Hematopoietic multipotent progenitor cell treated with erythropoietin and hydrocortisone succinate and interleukin-3 and kit ligand, for 6 days (in vitro differentiated cells): ENCODE measurements around the gene ATP6V0E1.

ENCODE experiments used
- DNase-seq: peaks from one replicate; pipeline ENCODE4 v3.0.0-alpha.2; 2015

The ATP6V0E1 gene

GRCh38 chr5:172957458-172957857 is 26.1 kb upstream of the ATP6V0E1 start:
- DNase-seq: no peak

DNA sequence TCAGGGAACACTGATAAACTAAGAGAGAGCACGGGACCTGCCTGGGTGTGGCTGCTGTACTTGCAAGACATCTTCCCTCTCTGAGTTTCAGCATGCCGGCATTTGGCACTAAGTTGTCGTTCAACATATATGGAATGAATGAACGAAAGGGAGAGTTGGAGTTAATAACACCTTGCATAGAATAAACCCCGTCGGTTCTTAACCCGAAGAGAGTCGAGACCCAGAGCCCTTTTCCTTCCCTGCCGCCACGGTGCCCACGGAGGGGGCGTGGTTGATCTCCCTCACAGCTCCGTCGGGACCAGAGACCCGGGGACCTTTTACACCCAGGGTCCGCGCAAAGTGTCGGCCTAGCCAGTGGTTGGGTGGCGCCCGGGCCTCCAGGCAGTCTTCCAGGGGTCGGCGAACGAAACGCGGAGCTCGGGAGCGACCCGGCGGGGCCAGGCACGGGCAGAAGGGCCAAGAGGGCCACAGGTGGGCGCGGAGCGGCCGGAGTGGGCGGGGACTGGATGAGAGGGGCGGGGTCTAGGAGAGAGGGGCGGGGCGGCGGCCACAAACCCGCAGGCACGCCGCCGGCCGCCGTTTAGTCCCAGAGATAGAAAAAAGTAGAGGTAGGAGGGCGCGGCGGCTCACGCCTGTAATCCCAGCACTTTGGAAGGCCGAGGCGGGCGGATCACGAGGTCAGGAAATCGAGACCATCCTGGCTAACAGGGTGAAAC is 25.1 kb upstream of the ATP6V0E1 start:
- DNase-seq: peak; percentile 84

DNA sequence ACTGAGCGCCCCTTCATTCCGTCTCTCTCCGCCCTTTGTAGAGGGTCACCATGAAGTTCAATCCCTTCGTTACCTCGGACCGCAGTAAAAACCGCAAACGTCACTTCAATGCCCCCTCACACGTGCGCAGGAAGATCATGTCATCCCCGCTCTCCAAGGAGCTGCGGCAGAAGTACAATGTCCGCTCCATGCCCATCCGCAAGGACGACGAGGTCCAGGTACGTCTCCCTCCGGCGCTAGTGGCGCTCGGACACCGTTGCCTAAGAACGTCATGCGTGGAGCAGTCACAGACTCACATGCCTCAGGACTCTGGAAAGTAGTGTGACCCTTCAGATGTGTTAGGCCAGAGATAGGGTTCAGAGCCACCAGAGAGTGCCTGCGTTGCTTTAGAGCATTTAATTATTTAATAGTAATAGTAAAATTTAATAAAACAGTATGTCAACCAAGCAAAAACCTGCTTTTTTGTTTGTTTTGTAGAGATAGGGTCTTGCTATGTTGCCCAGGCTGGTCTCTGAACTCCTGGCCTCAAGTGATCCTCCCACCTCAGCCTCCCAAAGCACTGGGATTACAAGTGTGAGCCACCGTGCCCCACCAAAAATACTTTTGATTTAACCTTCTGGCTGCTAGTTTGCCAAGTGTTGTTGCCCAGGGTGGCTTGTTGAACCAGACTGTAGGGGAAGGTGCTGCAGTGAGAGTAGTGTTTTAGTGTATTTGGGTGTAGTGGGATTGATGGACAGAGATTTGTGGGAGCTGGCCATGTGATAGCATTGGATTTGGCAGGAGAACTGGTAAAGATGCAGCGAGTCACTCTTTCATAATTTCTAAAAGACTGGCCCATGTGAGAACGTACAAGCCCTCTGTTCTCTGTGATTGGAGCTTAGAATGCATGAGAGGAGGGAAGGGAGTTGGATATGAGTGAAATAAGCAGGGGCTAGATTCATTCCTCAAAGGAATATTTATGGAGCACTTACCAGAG is 23.5 kb upstream of the ATP6V0E1 start:
- DNase-seq: no peak

- DNase-seq: no peak
Observed at GRCh38 chr5:172969921-172970320, 13.7 kb upstream of the ATP6V0E1 start.

DNA sequence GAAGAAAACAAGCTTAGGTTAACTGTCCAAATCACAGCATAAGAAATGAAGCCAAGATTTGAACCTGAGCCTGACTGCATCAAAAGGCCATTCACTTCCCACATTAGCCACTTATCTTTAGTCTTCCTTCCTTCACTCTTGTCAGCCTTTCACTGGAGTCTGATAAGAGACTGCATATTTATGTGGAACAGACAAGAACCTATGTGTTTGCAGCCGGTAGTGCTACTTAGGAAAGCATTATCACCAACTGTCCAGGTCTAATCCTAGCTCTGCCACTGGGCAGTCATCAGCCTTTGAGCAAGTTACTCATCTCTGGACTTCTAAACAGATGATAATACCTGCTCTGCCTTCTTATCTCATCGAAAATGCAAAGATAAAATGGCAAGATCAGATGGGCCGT is 12.1 kb upstream of the ATP6V0E1 start:
- DNase-seq: peak; percentile 20

GRCh38 chr5:172972552-172972951 is 11.0 kb upstream of the ATP6V0E1 start:
- no peak for DNase-seq

DNA sequence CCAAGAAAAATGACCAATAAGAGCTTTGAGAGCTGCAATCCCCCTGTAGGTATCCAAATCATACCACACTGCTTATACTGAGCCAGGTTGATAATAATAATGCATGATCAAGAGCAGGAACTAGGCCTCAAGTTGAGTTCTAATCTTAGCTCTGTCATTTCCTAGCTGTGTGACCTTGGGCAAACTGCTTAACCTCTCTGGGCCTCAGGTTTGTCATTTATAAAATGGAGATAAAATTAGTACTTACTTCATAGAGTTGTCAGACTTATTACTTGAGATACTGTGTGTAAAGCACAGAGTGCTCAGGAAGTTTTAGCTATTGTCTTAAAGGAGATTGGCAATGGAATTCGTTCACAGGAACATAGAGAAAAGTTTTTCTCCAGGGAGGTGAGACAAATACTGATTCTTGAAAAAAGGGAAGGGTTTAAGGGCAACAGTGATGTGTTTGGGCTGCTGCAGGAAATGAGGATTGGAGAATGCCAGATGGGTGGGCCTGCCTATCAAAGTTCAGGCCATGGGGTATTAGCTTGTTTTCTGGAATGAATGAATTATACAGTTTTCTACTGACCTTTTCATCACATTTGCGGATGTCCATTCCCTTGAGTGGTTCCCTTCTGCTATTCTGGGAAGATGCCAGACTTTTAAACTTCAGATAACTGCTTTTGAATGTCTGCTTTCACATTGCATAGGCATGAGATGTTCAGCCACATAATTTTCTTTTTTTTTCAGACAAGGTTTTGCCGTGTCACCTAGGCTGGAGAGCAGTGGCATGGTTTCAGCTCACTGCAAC is 10.2 kb upstream of the ATP6V0E1 start:
- DNase-seq: no peak

DNA sequence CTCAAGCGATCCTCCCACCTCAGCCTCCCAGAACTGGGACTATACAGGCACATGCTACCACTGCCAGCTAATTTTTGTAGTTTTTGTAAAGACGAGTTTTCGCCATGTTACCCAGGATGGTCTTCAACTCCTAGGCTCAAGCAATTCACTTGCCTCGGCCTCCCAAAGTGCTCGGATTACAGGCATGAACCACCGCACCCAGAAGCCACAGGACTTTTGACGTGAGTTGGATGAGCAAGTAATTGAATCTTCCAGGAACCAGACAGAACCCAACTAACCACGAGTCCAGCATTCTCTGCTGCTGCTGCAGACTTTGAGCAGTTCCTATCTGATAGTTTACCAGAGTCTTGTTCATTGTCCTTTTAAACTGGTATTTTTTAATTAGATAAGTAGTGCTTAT is 9.6 kb upstream of the ATP6V0E1 start:
- DNase-seq: peak; percentile 23

DNA sequence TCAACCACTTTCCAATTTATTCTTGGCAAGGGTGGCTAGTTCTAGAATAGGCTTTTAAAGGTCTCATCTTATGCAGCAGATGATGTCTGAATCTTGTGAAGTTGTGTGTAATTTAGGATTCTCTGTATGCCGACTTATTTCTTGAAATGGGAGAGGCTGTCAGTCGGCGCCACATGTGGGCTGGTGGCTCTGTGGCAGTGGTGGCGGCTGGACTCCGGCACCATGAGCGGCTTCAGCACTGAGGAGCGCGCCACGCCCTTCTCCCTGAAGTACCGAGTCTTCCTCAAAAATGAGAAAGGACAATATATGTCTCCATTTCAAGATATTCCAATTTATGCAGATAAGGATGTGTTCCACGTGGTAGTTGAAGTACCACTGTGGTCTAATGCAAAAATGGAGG is 8.3 kb upstream of the ATP6V0E1 start:
- DNase-seq: no peak

DNA sequence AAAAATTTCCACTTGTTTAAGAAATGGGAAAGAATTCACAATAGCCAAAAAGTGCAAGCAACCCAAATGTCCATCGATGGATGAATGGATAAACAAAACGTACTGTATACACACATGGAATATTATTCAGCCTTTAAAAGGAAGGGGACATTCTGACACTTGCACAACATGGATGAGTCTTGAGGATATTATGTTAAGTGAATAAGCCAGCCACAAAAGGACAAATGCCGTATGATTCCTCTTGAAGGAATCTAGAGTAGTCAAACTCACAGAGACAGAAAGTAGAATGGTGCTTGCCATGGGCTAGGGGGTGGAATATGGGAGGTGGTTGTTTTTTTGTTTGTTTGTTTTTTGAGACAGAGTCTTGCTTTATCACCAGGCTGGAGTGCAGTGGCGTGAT is 3.8 kb upstream of the ATP6V0E1 start:
- no peak for DNase-seq

- no peak for DNase-seq
Observed at GRCh38 chr5:172981931-172982330, 1.6 kb upstream of the ATP6V0E1 start.

- peak; percentile 97 for DNase-seq
Observed at GRCh38 chr5:172984244-172984953, 828 bp downstream of the ATP6V0E1 start.

GRCh38 chr5:172985596-172985995 is 2.0 kb downstream of the ATP6V0E1 start:
- DNase-seq: no peak

GRCh38 chr5:172988276-172988675 is 4.7 kb downstream of the ATP6V0E1 start:
- DNase-seq: no peak

GRCh38 chr5:172990776-172991175 is 7.2 kb downstream of the ATP6V0E1 start:
- DNase-seq: no peak

DNA sequence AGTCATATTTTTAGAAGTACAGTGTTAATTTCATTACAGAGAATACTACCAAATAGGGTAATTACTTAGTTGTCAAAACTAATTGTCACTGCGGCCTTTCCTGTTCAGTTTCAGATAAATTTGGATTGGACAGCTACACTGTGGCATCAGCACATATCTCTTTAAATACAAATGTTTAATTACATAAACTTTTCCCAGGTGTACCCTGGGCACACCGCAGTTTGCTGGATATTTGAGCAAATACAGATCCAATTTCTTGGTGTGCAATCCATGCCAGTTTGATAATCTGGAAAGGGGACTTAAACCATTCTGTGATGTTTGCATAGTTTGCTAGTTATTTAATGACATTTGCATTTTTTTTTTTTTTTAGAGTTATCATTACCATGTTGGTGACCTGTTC is 10.8 kb downstream of the ATP6V0E1 start:
- DNase-seq: no peak

DNA sequence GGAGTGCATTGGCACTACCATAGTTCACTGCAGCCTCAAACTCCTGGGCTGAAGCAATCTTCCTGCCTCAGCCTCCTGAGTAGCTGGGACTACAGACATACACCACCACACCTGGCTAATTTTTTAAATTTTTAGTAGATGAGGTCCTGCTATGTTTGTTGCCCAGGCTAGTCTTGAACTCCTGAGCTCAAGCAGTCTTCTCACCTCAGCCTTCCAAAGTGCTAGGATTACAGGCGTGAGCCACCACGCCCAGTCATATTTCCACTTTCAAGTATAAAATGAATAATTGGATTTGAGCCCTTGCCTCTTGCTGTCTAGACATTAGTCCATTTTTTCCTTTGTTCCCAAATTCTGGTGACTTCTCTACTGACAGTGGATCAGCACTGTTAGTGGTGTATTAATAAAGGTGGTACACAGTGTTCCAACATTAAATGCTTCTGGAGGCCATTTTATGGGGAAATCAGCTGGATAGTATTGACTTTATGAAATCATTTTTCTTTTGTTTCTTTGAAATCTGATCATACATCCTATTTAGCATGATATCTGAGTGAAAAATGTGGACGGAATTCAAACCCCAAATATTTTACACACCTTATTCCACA is 15.9 kb downstream of the ATP6V0E1 start:
- no peak for DNase-seq

GRCh38 chr5:172999974-173000373 is 16.4 kb downstream of the ATP6V0E1 start:
- no peak for DNase-seq

DNA sequence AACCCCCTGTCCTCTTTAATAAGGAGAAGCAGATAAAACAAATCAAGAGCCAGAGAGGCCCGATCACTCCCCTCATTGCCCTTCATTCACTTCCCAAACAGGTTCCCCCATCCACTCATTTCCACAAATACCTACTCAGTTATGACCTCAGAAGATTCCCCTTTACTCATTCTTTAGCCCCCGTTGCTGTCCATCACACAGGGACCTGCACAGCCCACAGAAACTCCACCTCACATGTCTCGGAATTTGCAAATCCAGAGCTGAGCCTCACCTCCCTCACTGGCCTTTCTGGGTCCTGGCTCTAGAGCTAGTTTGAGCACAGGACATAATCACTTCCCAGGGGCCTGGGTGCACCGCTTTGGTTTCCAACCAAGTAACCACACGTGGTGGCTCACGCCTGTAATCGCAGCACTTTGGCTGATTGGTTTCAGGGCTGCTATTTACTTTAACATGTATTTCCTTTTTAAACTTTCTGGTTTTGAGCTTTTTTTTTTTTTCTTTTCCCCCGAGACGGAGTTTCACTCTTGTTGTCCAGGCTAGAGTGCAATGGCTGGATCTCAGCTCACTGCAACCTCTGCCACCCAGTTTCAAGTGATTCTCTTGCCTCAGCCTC is 17.8 kb downstream of the ATP6V0E1 start:
- no peak for DNase-seq

DNA sequence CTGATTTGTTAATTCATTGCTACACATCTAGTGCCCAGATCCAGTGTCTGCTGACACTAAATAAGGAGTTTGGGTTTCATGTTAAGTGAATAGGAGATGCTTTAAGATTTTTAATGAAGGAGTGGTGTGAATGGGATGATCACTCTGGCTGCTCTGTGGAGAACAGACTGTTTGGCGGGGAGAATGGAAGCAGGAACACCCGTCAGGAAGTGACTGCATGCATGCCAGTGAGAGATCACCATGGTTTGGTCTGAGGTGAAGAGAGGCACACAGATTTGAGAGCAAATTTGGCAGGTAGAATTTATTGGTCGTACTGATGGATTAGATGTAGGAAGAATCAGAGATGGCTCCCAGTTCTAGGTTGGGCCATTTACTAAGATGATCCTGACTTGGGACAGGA is 19.8 kb downstream of the ATP6V0E1 start:
- DNase-seq: no peak

DNA sequence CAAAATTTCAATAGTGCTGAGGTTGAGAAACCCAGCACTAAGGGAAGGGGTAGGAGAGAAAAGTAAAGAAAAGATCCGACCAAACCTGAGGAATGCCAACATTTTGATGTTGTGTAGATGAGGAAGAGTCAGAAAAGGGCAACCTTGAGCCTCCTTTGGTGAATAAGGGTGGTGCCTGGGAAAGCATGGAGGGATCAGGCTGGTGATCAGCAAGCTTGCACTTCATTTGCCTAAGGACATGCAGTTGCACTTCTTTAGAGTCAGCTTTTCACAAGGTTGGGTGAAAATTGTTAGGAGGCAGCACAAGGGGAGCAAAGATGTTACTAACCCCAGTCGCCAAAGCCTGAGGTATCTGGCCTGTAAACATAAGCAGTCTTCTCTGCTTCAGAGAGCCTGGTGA is 20.4 kb downstream of the ATP6V0E1 start:
- DNase-seq: no peak

DNA sequence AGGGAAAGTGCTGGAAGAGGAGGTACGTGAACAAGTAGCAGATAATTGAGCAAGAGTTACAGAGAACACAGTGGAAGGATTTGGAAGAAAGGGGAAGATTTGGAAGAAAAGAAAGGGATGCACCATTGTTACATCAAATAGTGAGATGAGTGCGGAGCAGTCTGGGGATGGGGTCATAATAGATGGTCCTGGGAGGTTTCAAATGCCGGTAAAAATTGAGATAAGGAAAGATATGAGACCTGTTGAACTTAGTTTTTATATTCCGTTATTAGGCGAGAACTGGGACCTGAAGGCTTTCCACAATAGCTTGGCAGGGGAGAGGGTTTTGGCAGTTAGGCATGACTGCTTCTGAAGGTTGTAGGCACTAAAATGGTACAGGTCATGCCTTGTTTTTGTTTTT is 20.9 kb downstream of the ATP6V0E1 start:
- no peak for DNase-seq
